PC-9 (cell line): Measurements from ENCODE around the gene RAPGEF1. TPM values are rescaled to one million over a fixed set of nuclear protein-coding genes. Genes with fewer than 3 reads are reported as not detected.

Source experiments
- BruUV-seq: library from RNA; stranded (reverse); fragments of 400-500 nt; replicated peaks from 2 replicates; lab custom pipeline; 2021; lab: Mats Ljungman, UMichigan
- CTCF ChIA-PET: fragments of 300-600 bp; sonication (Branson Sonifier 250); formaldehyde crosslinking; loops from one replicate; lab custom pipeline; 2022; ENCODE audit warnings: antibody characterized with exemption; lab: Charles Lee
- POLR2A ChIA-PET: fragments of 300-600 bp; sonication (Branson Sonifier 250); formaldehyde crosslinking; loops from one replicate; lab custom pipeline; 2022; ENCODE audit warnings: antibody characterized with exemption; ENCODE audit not compliant: unreplicated experiment; lab: Charles Lee
- DNase-seq, 2 experiments: peaks; one replicate each; pipeline versions ENCODE4 v3.0.0 to v3.0.0-alpha.2; 2015 to 2022; ENCODE audit warnings: mixed read lengths in 1 of 2
- H2AFZ ChIP-seq: fragments of 200-600 bp; sonication (generic); 2 replicates; pipeline ENCODE4 v1.8.1; 2017; ENCODE audit warnings: antibody characterized with exemption
- H3F3A ChIP-seq: fragments of 200-600 bp; sonication (generic); 2 replicates; pipeline ENCODE4 v1.8.1; 2017; ENCODE audit warnings: antibody characterized with exemption, mild to moderate bottlenecking, low read depth; ENCODE audit not compliant: insufficient read depth
- H3K27ac ChIP-seq: fragments of 200-600 bp; sonication (generic); 2 replicates; pipeline ENCODE4 v1.6.1; 2016; ENCODE audit warnings: mixed run types
- H3K27me3 ChIP-seq: fragments of 200-600 bp; sonication (generic); 2 replicates; pipeline ENCODE4 v1.6.1; 2016; ENCODE audit warnings: low read depth, mixed run types; ENCODE audit not compliant: insufficient read depth
- H3K36me3 ChIP-seq: fragments of 200-600 bp; sonication (generic); 2 replicates; pipeline ENCODE4 v1.6.1; 2016; ENCODE audit warnings: low read depth, mixed run types
- H3K4me1 ChIP-seq: fragments of 200-600 bp; sonication (generic); replicated peaks from 2 replicates; pipeline ENCODE4 v1.6.1; 2016; ENCODE audit warnings: mixed run types; ENCODE audit not compliant: insufficient read depth
- H3K4me2 ChIP-seq: fragments of 200-600 bp; sonication (generic); 2 replicates; pipeline ENCODE4 v1.6.1; 2017; ENCODE audit warnings: mixed run types
- H3K4me3 ChIP-seq: fragments of 200-600 bp; sonication (generic); 2 replicates; pipeline ENCODE4 v1.6.1; 2016; ENCODE audit warnings: mixed run types
- H3K79me2 ChIP-seq: fragments of 200-600 bp; sonication (generic); 2 replicates; pipeline ENCODE4 v1.6.1; 2017; ENCODE audit warnings: low read depth, mixed run types
- H3K9me2 ChIP-seq: fragments of 200-600 bp; sonication (generic); 2 replicates; pipeline ENCODE4 v1.8.1; 2017; ENCODE audit warnings: mild to moderate bottlenecking; ENCODE audit not compliant: insufficient read depth
- H3K9me3 ChIP-seq: fragments of 200-600 bp; sonication (generic); 2 replicates; pipeline ENCODE4 v1.8.1; 2016; ENCODE audit warnings: low read depth; ENCODE audit not compliant: insufficient read depth
- H4K20me1 ChIP-seq: fragments of 200-600 bp; sonication (generic); 2 replicates; pipeline ENCODE4 v1.8.1; 2017; ENCODE audit not compliant: insufficient read depth
- CTCF ChIP-seq: fragments of 200-600 bp; sonication (generic); conservative IDR thresholded peaks from 2 replicates; pipeline ENCODE4 v1.6.1; 2017; ENCODE audit warnings: mixed run types, antibody characterized with exemption, mild to moderate bottlenecking, moderate library complexity
- EZH2 ChIP-seq: fragments of 200-600 bp; sonication (generic); IDR thresholded peaks from 2 replicates; pipeline ENCODE4 v1.8.0; 2017; ENCODE audit warnings: antibody characterized with exemption, low read depth
- intact Hi-C: fragments of 100-400 bp; cut with micrococcal nuclease; formaldehyde crosslinking; loops from one replicate; pipeline ENCODE4 v1.10.0; 2022; ENCODE audit not compliant: unreplicated experiment
- total RNA-seq: library from RNA; stranded (reverse); gene quantifications from 2 replicates; pipeline ENCODE4 v1.2.3, GENCODE V29; 2021

RAPGEF1 gene
- total RNA-seq, 1 experiment from 2014 or later: 66.5 TPM

DNA sequence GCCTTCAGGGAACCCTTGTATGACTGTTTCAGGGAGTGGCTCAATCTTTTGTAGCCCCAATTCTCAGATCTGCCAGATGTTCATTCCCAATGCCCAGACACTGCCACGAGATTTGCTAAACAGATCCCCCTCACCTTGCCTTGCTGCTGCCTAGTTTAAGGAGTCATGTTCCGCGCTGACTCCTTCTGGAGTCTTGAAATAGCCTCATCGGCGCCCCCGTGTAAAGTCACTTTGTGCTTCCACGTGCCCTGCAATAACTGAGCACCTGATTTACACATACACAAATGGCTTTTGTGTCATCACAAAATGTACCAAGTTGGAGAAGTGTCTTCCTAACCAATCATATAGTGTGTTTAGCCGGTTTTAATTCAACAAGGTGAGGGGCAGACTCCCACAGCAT lies 132.3 kb downstream of the RAPGEF1 start:
- DNase-seq: no peak
- Histone ChIP-seq H2AFZ (no peak overlapping the region), H3K79me2 (no peaks in the 10 kb centered on the region), H3K36me3 (no peaks in the 10 kb centered on the region), H3K4me3 (no peak overlapping the region), H3K4me2 (no peak overlapping the region; the same call in 1 of the 2 replicates), H3K9me2 (no peaks in the 10 kb centered on the region), H3K27ac (no peak overlapping the region), H3K9me3 (no peaks in the 10 kb centered on the region), H3F3A (peaks cover 20% of the 10 kb centered on the region), H4K20me1 (no peaks in the 10 kb centered on the region), H3K4me1 (peaks cover 20% of the 10 kb centered on the region), H3K27me3 (no peaks in the 10 kb centered on the region)
- no TSS peak for BruUV-seq
- CTCF ChIA-PET: no interaction called here
- POLR2A ChIA-PET: no interaction called here
- intact Hi-C loops: no loop called here
- TF ChIP-seq CTCF (no peak), EZH2 (no peak)

GRCh38 chr9:131606896-131607567 lies 132.8 kb downstream of the RAPGEF1 start:
- Histone ChIP-seq H3K27ac (no peak overlapping the region), H3K4me2 (no peak overlapping the region), H3K9me2 (no peaks in the 10 kb centered on the region), H3K79me2 (no peaks in the 10 kb centered on the region), H3K4me3 (no peak overlapping the region), H3K4me1 (peaks cover 20% of the 10 kb centered on the region), H3K27me3 (no peaks in the 10 kb centered on the region), H4K20me1 (no peaks in the 10 kb centered on the region), H2AFZ (no peak overlapping the region), H3K36me3 (no peaks in the 10 kb centered on the region), H3F3A (peaks cover 20% of the 10 kb centered on the region), H3K9me3 (no peaks in the 10 kb centered on the region)
- DNase-seq: no peak
- intact Hi-C loops: no loop called here
- ChIA-PET CTCF (no interaction called here), POLR2A (no interaction called here)
- no TSS peak for BruUV-seq
- TF ChIP-seq CTCF: no peak
- TF ChIP-seq EZH2: no peak

- Histone ChIP-seq H3K27ac (no peak overlapping the region), H4K20me1 (no peaks in the 10 kb centered on the region), H3K4me2 (no peak overlapping the region), H3K9me2 (no peaks in the 10 kb centered on the region), H2AFZ (no peak overlapping the region), H3K4me1 (peaks cover 20% of the 10 kb centered on the region), H3K9me3 (no peaks in the 10 kb centered on the region), H3K4me3 (no peak overlapping the region), H3K79me2 (no peaks in the 10 kb centered on the region), H3K27me3 (no peaks in the 10 kb centered on the region), H3K36me3 (no peaks in the 10 kb centered on the region), H3F3A (peaks cover 20% of the 10 kb centered on the region)
- POLR2A ChIA-PET: no interaction called here
- DNase-seq: no peak
- BruUV-seq: no TSS peak
- intact Hi-C loops: no loop called here
- CTCF ChIA-PET: no interaction called here
- no peak for TF ChIP-seq CTCF
- no peak for TF ChIP-seq EZH2
Observed at GRCh38 chr9:131605770-131606590, 133.9 kb downstream of the RAPGEF1 start.
